ENCODE data around the gene ATXN7. TPM values are rescaled to one million over a fixed set of nuclear protein-coding genes. Genes with fewer than 3 reads are reported as not detected.

Gene ATXN7
- total and polyA plus RNA-seq, 10 of the 15 experiments (the other 5 are each of a cell fraction or from before 2014, with no cell fraction given): 0.83 to 24.6 (median 8.5) TPM

GRCh38 chr3:63967675-63968611, 104.3 kb downstream of the ATXN7 start (continued):
- no peak for TF ChIP-seq ZBTB40 (IDR thresholded peaks at IDR 0.05; ENCODE audit: borderline replicate concordance)
- TF ChIP-seq ZNF622 (IDR thresholded peaks at IDR 0.05): no peak
- peak; percentile 35; the same call in 1 of the 2 replicates for TF ChIP-seq ZNF687 (IDR thresholded peaks at IDR 0.05)
- TF ChIP-seq CHD2 (IDR thresholded peaks at IDR 0.05; ENCODE audit: borderline replicate concordance, low read depth, low read length): 0 out of 2 replicates have a peak, but pooled peaks have one; percentile 5
- no peak for TF ChIP-seq CBX3 (IDR thresholded peaks at IDR 0.05; ENCODE audit: borderline replicate concordance, low read depth)
- TF ChIP-seq IKZF1 (conservative IDR thresholded peaks at IDR 0.05): no peak
- TF ChIP-seq PAX8 (IDR thresholded peaks at IDR 0.05): no peak
- TF ChIP-seq RAD51 (IDR thresholded peaks at IDR 0.05): peak; percentile 44
- TF ChIP-seq ZNF592 (IDR thresholded peaks at IDR 0.05): no peak
- no peak for TF ChIP-seq SMC3 (IDR thresholded peaks at IDR 0.05; ENCODE audit: borderline replicate concordance, low read length)
- 0 out of 2 replicates have a peak, but pooled peaks have one; percentile 70 for TF ChIP-seq WRNIP1 (IDR thresholded peaks at IDR 0.05; ENCODE audit: borderline replicate concordance, low read depth, low read length)
- no peak for TF ChIP-seq BMI1 (IDR thresholded peaks at IDR 0.05; ENCODE audit: borderline replicate concordance)
- TF ChIP-seq BACH1 (IDR thresholded peaks at IDR 0.05; ENCODE audit: borderline replicate concordance): no peak
- TF ChIP-seq MTA3 (IDR thresholded peaks at IDR 0.05; ENCODE audit: borderline replicate concordance, low read length): no peak
- no peak for TF ChIP-seq BCL11A (IDR thresholded peaks at IDR 0.05; ENCODE audit: low read depth, low read length)
- peak in 1 of 2 experiments; percentile 62; a peak in 1 of 4 replicates for TF ChIP-seq SRF (IDR thresholded peaks at IDR 0.05; ENCODE audit: low read depth in 2 of 2, low read length in 2 of 2)
- TF ChIP-seq ZSCAN29 (IDR thresholded peaks at IDR 0.05): no peak
- no peak for TF ChIP-seq HDAC2 (IDR thresholded peaks at IDR 0.05)

All from GM12878 (cell line).